ENCODE data around the gene SLC35F3. TPM values are rescaled to one million over a fixed set of nuclear protein-coding genes. Genes with fewer than 3 reads are reported as not detected.
A peak's percentile ranks its signal among the peaks of the same experiment; 100 is the strongest.
"Not testable (repeated sequence)": the region's sequence is repeated elsewhere in the genome, so short reads cannot be mapped to it uniquely, and the experiment has no call there.

Gene SLC35F3
- total RNA-seq, 2 experiments from 2014 or later, result 0.86 to 1.8 TPM

DNA sequence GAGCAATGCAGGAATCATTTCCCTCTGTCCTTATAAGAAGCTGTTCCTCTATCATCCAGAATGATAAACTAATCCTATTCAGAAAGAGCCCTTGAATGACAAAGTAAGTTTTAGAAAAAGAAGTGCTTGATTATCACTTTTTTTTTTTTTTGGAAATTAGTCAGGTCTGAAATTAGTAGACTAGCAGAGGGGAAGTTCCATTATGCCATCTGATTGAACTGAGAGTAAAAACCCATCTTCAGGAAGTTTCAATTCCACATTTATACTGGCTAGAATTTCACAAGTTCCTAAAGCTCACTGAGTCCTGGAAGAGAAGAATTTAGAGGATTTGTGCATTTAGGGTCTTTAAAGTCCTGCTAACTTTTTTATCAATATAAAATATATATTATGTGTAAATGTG lies 340.0 kb downstream of the SLC35F3 start:
- H3K36me3 Mint-ChIP-seq (ENCODE audit: low read depth), result no peaks in the 10 kb centered on the region
- ChIA-PET POLR2A (no interaction called here), CTCF (interaction anchor here (0.6 to 2.1 kb wide), 6 partner anchors 15 to 331 kb away, joined by 3 to 11 read pairs (median 3); no protein-coding TSS in a partner anchor)
- peak; percentile 48 for ATAC-seq
- no peak overlapping the region for H3K4me3 Mint-ChIP-seq
- intact Hi-C loops (cut with DNase I, micrococcal nuclease), result loop anchor here (1.0 kb wide), 1 partner anchor 27 kb away; no protein-coding TSS in a partner anchor
- H3K27ac Mint-ChIP-seq, result no peak overlapping the region
- H3K4me1 Mint-ChIP-seq, result peaks cover 20% of the 10 kb centered on the region
- H3K9me3 Mint-ChIP-seq (ENCODE audit: low read depth), result peaks cover 2% of the 10 kb centered on the region
- H3K27me3 Mint-ChIP-seq, result peaks cover 15% of the 10 kb centered on the region
- DNase-seq, result no peak

DNA sequence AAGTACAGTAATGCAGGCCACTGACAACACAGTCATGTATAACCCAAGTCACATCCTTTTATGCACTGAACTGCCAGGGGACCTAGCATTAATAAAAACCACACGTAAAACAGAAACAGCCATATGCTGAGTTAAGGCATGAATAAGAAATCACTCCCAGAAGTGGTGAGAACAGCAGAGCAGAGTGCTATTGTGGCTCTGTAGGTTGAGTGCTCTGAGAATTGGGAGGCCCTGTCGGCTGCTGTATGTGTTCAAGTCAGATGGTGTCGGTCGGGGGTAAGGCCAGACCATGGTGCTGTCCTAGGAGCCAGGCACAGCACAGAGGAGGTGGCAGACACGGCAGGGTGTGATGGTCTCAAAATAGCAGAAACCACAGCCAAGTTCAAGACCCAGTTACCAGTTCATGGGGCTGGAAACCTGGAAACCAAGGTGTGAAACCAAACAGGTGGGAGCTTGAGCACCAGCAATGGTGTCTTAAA lies 342.2 kb downstream of the SLC35F3 start:
- DNase-seq, result no peak
- CTCF ChIA-PET, result no interaction called here
- POLR2A ChIA-PET, result no interaction called here
- Mint-ChIP-seq H3K4me3 (no peak overlapping the region), H3K27me3 (peaks cover 9% of the 10 kb centered on the region), H3K36me3 (ENCODE audit: low read depth) (no peaks in the 10 kb centered on the region), H3K4me1 (peaks cover 20% of the 10 kb centered on the region), H3K9me3 (ENCODE audit: low read depth) (peaks cover 2% of the 10 kb centered on the region), H3K27ac (peak overlapping the region; percentile 27)
- peak; percentile 74 for ATAC-seq
- intact Hi-C loops (cut with DNase I, micrococcal nuclease), result no loop called here

DNA sequence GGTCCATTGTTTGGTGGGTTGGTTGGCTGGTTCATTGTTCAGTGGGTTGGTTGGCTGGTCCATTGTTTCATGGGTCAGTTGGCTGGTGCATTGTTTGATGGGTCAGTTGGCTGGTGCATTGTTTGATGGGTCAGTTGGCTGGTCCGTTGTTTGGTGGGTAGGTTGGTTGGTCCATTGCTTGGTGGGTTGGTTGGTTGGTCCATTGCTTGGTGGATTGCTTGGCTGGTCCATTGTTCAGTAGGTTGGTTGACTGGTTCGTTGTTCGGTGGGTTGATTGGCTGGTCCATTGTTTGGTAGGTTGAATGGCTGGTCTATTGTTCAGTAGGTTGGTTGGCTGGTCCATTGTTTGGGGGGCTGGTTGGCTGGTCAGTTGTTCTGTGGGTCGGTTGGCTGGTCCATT lies 343.3 kb downstream of the SLC35F3 start:
- H3K27me3 Mint-ChIP-seq; CTCF ChIA-PET; H3K9me3 Mint-ChIP-seq (ENCODE audit: low read depth); intact Hi-C loops (cut with DNase I, micrococcal nuclease); DNase-seq; H3K4me3 Mint-ChIP-seq; POLR2A ChIA-PET; ATAC-seq; H3K36me3 Mint-ChIP-seq (ENCODE audit: low read depth); H3K27ac Mint-ChIP-seq: not testable (repeated sequence)
- peaks cover 20% of the 10 kb centered on the region for H3K4me1 Mint-ChIP-seq

GRCh38 chr1:234250747-234251146 lies 346.3 kb downstream of the SLC35F3 start:
- no peak for ATAC-seq
- H3K4me3 Mint-ChIP-seq, result no peak overlapping the region
- no peak overlapping the region for H3K27ac Mint-ChIP-seq
- no peaks in the 10 kb centered on the region for H3K36me3 Mint-ChIP-seq (ENCODE audit: low read depth)
- ChIA-PET CTCF (no interaction called here), POLR2A (no interaction called here)
- H3K27me3 Mint-ChIP-seq, result peaks cover 2% of the 10 kb centered on the region
- intact Hi-C loops (cut with DNase I, micrococcal nuclease), result no loop called here
- peaks cover 5% of the 10 kb centered on the region for H3K4me1 Mint-ChIP-seq
- H3K9me3 Mint-ChIP-seq (ENCODE audit: low read depth), result peaks cover 2% of the 10 kb centered on the region
- DNase-seq, result no peak

DNA sequence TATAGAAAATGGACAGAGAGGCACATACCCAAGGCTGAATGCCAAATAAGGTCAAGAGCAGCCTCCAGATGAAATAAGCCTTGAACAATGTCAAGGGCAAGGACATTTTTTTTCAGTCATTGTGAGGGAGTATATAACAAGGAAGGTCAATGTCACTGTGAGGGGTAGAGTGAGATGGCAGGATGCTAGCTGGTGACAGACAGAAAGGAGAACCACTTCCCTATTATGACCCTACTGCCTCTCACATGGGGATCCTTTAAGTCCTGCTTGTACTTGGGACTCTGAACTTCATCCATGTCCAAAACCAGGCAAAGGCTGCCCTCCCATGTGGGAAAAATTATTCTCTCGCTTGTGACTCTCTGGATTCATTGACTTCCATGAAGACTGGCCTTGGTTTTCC lies 349.3 kb downstream of the SLC35F3 start:
- no peaks in the 10 kb centered on the region for H3K4me1 Mint-ChIP-seq
- H3K36me3 Mint-ChIP-seq (ENCODE audit: low read depth), result peaks cover 3% of the 10 kb centered on the region
- ATAC-seq, result no peak
- intact Hi-C loops (cut with DNase I, micrococcal nuclease), result no loop called here
- DNase-seq, result no peak
- H3K4me3 Mint-ChIP-seq, result no peak overlapping the region
- POLR2A ChIA-PET, result no interaction called here
- H3K27ac Mint-ChIP-seq, result no peak overlapping the region
- CTCF ChIA-PET, result interaction anchor here (1.9 kb wide), 1 partner anchor 57 kb away, joined by 8 read pairs; no protein-coding TSS in a partner anchor
- peaks cover 8% of the 10 kb centered on the region for H3K27me3 Mint-ChIP-seq
- H3K9me3 Mint-ChIP-seq (ENCODE audit: low read depth), result peaks cover 5% of the 10 kb centered on the region

DNA sequence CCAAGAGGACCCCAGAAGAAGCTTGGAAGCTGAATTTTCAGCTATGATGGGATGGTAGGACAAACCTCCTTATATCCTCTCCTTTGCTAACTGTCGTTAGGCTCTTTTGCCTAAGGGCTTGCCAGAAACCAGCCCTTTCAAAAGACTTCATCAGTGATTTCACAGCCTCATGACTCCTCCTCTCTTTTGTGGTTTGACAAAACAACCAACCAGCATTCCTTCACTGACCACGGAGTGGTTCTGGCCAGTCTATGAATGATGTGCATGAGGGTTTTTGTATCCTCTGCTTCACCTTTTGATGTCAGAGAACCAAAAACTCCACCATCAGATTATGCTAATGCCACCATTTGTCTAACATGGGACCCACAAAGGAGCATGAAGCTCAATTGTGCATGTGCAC lies 351.9 kb downstream of the SLC35F3 start:
- DNase-seq, result no peak

GRCh38 chr1:234258071-234258470 lies 353.6 kb downstream of the SLC35F3 start:
- ATAC-seq (no peak), DNase-seq (no peak)
- peaks cover 5% of the 10 kb centered on the region for H3K9me3 Mint-ChIP-seq (ENCODE audit: low read depth)
- intact Hi-C loops (cut with DNase I, micrococcal nuclease), result loop anchor here in 1 of 2 experiments (5.0 kb wide), 1 partner anchor 521 kb away; no protein-coding TSS in a partner anchor
- no peak overlapping the region for H3K27ac Mint-ChIP-seq
- H3K36me3 Mint-ChIP-seq (ENCODE audit: low read depth), result peaks cover 3% of the 10 kb centered on the region
- ChIA-PET CTCF (interaction anchor here (0.9 to 2.1 kb wide), 4 partner anchors 13 to 52 kb away, joined by 3 to 9 read pairs (median 6); no protein-coding TSS in a partner anchor), POLR2A (interaction anchor here (0.8 kb wide), 1 partner anchor 865 kb away, joined by 3 read pairs; no protein-coding TSS in a partner anchor)
- H3K4me3 Mint-ChIP-seq, result no peak overlapping the region
- peaks cover 8% of the 10 kb centered on the region for H3K27me3 Mint-ChIP-seq
- H3K4me1 Mint-ChIP-seq, result peaks cover 22% of the 10 kb centered on the region

More for the DNA sequence above, 351.9 kb downstream of the SLC35F3 start:
- ChIA-PET CTCF (no interaction called here), POLR2A (no interaction called here)
- peak; percentile 10 for ATAC-seq
- Mint-ChIP-seq H3K36me3 (ENCODE audit: low read depth) (peaks cover 3% of the 10 kb centered on the region), H3K4me1 (peaks cover 14% of the 10 kb centered on the region), H3K27ac (no peak overlapping the region), H3K9me3 (ENCODE audit: low read depth) (peaks cover 5% of the 10 kb centered on the region), H3K27me3 (peaks cover 8% of the 10 kb centered on the region), H3K4me3 (no peak overlapping the region)
- intact Hi-C loops (cut with DNase I, micrococcal nuclease), result loop anchor here in 1 of 2 experiments (5.0 kb wide), 1 partner anchor 519 kb away; no protein-coding TSS in a partner anchor

GRCh38 chr1:234260578-234260977 lies 356.1 kb downstream of the SLC35F3 start:
- intact Hi-C loops (cut with DNase I, micrococcal nuclease), result loop anchor here in 1 of 2 experiments (1.0 kb wide), 1 partner anchor 11 kb away; no protein-coding TSS in a partner anchor
- Mint-ChIP-seq H3K27ac (peak overlapping the region; percentile 76), H3K4me1 (peaks cover 22% of the 10 kb centered on the region), H3K4me3 (no peak overlapping the region), H3K9me3 (ENCODE audit: low read depth) (peaks cover 5% of the 10 kb centered on the region), H3K36me3 (ENCODE audit: low read depth) (peaks cover 3% of the 10 kb centered on the region), H3K27me3 (peaks cover 11% of the 10 kb centered on the region)
- ChIA-PET CTCF (no interaction called here), POLR2A (no interaction called here)
- peak; percentile 53 for DNase-seq
- peak; percentile 94 for ATAC-seq

GRCh38 chr1:234261545-234261944 lies 357.1 kb downstream of the SLC35F3 start:
- peak overlapping the region; percentile 45 for H3K27ac Mint-ChIP-seq
- H3K36me3 Mint-ChIP-seq (ENCODE audit: low read depth), result peaks cover 3% of the 10 kb centered on the region
- ChIA-PET POLR2A (no interaction called here), CTCF (no interaction called here)
- ATAC-seq, result no peak
- peaks cover 5% of the 10 kb centered on the region for H3K9me3 Mint-ChIP-seq (ENCODE audit: low read depth)
- no peak for DNase-seq
- H3K4me3 Mint-ChIP-seq, result no peak overlapping the region
- intact Hi-C loops (cut with DNase I, micrococcal nuclease), result no loop called here
- peaks cover 22% of the 10 kb centered on the region for H3K4me1 Mint-ChIP-seq
- peaks cover 13% of the 10 kb centered on the region for H3K27me3 Mint-ChIP-seq

GRCh38 chr1:234262007-234262753 lies 357.7 kb downstream of the SLC35F3 start:
- POLR2A ChIA-PET, result no interaction called here

GRCh38 chr1:234262754-234263105 lies 358.3 kb downstream of the SLC35F3 start:
- intact Hi-C loops (cut with DNase I, micrococcal nuclease), result no loop called here
- no peak overlapping the region for H3K4me3 Mint-ChIP-seq
- H3K27me3 Mint-ChIP-seq, result peaks cover 10% of the 10 kb centered on the region
- no peak overlapping the region for H3K27ac Mint-ChIP-seq
- H3K9me3 Mint-ChIP-seq (ENCODE audit: low read depth), result peaks cover 4% of the 10 kb centered on the region
- ChIA-PET CTCF (no interaction called here), POLR2A (no interaction called here)
- ATAC-seq (no peak), DNase-seq (no peak)
- peaks cover 3% of the 10 kb centered on the region for H3K36me3 Mint-ChIP-seq (ENCODE audit: low read depth)
- peaks cover 22% of the 10 kb centered on the region for H3K4me1 Mint-ChIP-seq

More at GRCh38 chr1:234262007-234262753, 357.7 kb downstream of the SLC35F3 start:
- ATAC-seq, result no peak
- CTCF ChIA-PET, result no interaction called here
- no peak overlapping the region for H3K27ac Mint-ChIP-seq
- intact Hi-C loops (cut with DNase I, micrococcal nuclease), result no loop called here
- H3K9me3 Mint-ChIP-seq (ENCODE audit: low read depth), result peaks cover 5% of the 10 kb centered on the region
- H3K27me3 Mint-ChIP-seq, result peaks cover 12% of the 10 kb centered on the region
- no peak overlapping the region for H3K4me3 Mint-ChIP-seq
- peaks cover 3% of the 10 kb centered on the region for H3K36me3 Mint-ChIP-seq (ENCODE audit: low read depth)
- peaks cover 22% of the 10 kb centered on the region for H3K4me1 Mint-ChIP-seq
- no peak for DNase-seq

DNA sequence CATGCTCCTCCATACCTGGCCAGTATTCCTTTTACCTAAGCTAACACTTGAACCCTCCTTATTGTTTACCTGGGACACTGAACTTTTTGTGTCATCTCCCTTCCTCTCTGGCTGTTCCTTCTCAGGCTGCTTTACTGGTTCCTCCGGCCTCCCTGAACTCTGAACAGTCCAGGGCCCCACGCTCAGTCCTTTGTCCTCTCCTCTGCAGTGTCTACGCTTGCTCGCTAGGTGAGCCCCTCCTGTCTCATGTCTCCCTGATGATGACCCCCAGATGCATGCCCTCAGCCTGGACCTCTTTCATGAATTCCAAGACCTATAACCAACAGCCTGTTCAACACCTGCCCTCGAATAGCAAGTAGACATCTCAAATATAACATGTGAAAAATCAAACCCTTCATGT lies 360.4 kb downstream of the SLC35F3 start:
- ChIA-PET CTCF (no interaction called here), POLR2A (no interaction called here)
- Mint-ChIP-seq H3K27me3 (peaks cover 8% of the 10 kb centered on the region), H3K36me3 (ENCODE audit: low read depth) (no peaks in the 10 kb centered on the region), H3K4me1 (peaks cover 24% of the 10 kb centered on the region), H3K27ac (no peak overlapping the region), H3K9me3 (ENCODE audit: low read depth) (no peaks in the 10 kb centered on the region), H3K4me3 (no peak overlapping the region)
- ATAC-seq, result no peak
- no peak for DNase-seq
- intact Hi-C loops (cut with DNase I, micrococcal nuclease), result no loop called here
